ENCODE measurements around the gene DYRK2.

DNA sequence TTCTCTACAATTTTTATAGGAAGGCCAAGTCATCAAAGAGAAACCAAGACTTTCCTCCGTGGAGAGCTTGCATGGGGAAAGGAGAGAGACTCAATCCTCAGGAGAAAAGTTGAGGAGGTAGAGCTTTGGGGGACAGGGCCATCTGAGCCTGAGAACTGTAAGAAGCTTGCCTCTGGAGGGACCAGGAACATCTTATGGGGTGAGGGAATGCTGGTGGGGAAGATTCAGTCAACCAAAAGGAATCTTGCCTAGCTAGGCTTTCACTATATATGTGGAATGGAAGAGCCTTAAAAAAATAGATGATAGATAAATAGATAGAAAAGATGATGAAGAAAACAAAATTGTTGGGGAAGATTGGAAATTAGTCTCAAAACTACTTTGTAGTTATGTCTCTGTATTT, 63.5 kb downstream of the DYRK2 start:
- TF ChIP-seq POLR2AphosphoS5 (IDR thresholded peaks at IDR 0.05; ENCODE audit: insufficient read depth in 1 of 2, low read depth in 1 of 2) (no peak), CTCF (IDR thresholded peaks at IDR 0.05) (no peak), POLR2A (IDR thresholded peaks at IDR 0.05) (no peak)
